ENCODE data around the gene USP31.
"Not testable (repeated sequence)": the region's sequence is repeated elsewhere in the genome, so short reads cannot be mapped to it uniquely, and the experiment has no call there.

Gene USP31

DNA sequence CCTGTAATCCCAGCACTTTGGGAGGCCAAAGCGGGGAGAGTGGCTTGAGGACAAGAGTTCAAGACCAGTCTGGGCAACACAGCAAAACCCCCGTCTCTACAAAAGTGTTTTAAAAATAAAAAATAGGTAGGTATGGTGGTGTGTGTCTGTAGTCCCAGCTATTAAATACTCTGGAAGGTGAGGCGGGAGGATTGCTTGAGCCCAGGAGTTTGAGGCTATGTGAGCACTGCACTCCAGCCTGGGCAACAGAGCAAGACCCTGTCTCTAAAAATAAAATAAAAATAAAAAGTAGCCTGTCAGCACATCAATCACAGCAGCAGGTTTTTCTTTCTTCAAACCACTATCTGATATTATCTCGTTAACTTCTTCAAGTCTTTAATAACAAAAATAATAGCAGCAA lies 1.6 kb downstream of the USP31 start:
- H3K9me3 ChIP-seq (ENCODE audit: control insufficient read depth, insufficient read depth, low read length) = no peaks in the 10 kb centered on the region
- no peaks in the 10 kb centered on the region for H3K36me3 ChIP-seq (ENCODE audit: insufficient read depth, low read length)
- H3K9ac ChIP-seq (ENCODE audit: low read depth, low read length) = no peak overlapping the region
- peaks cover 30% of the 10 kb centered on the region for H3K4me1 ChIP-seq (ENCODE audit: insufficient read depth, low read length)

DNA sequence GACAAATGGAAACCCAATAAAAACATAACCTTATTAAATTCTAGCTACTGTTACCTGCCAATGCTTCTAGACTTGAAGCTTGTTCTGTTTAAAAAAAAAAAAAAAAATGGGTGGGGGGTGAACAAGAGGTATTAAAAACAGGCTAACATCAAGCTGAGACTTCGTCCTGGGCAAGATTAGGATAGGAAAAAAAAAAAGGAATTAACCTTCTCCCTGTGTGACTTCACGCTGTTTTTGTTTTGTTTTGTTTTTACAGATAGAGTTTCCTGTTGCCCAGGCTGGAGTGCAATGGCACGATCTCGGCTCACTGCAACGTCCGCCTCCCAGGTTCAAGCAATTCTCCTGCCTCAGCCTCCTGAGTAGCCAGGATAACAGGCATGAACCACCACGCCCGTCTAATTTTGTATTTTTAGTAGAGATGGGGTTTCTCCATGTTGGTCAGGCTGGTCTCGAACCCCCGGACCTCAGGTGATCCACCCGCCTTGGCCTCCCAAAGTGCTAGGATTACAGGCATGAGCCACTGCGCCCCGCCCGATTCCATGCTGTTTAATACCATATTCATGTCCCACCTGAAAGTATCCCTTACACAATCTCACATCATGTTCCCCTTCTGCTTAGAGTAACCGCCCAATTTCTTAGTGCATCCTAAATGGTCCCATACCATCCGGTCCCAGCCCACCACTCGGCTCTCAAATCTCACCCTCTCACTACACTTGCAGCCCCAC lies 2.2 kb downstream of the USP31 start:
- H3K9me3 ChIP-seq (ENCODE audit: control insufficient read depth, insufficient read depth, low read length) = no peaks in the 10 kb centered on the region
- H3K36me3 ChIP-seq (ENCODE audit: insufficient read depth, low read length) = no peaks in the 10 kb centered on the region
- no peak overlapping the region for H3K9ac ChIP-seq (ENCODE audit: low read depth, low read length)
- peaks cover 34% of the 10 kb centered on the region for H3K4me1 ChIP-seq (ENCODE audit: insufficient read depth, low read length)

DNA sequence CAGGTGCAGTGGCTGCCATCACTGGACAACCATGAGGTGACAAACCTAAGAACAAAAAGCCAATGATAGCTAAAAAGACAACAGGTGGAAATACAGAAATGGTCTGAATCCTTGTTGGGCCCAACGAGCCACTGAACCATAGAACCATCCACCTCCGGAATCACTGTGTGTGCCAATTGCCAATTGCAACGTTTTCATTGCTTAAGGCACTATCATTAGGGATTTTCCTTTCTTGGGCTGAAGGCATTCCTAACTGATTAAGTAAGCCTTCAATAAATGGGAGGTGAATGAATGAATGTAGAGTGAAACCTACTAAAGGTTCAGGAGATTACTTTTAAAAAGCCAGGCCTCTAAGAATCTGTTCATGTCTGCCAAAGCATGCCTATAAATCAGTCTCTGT lies 3.6 kb downstream of the USP31 start:
- no peaks in the 10 kb centered on the region for H3K9me3 ChIP-seq (ENCODE audit: control insufficient read depth, insufficient read depth, low read length)
- no peaks in the 10 kb centered on the region for H3K36me3 ChIP-seq (ENCODE audit: insufficient read depth, low read length)
- H3K9ac ChIP-seq (ENCODE audit: low read depth, low read length) = 0 out of 2 replicates have a peak overlapping the region, but pooled peaks have one; percentile 2
- H3K4me1 ChIP-seq (ENCODE audit: insufficient read depth, low read length) = peaks cover 34% of the 10 kb centered on the region

DNA sequence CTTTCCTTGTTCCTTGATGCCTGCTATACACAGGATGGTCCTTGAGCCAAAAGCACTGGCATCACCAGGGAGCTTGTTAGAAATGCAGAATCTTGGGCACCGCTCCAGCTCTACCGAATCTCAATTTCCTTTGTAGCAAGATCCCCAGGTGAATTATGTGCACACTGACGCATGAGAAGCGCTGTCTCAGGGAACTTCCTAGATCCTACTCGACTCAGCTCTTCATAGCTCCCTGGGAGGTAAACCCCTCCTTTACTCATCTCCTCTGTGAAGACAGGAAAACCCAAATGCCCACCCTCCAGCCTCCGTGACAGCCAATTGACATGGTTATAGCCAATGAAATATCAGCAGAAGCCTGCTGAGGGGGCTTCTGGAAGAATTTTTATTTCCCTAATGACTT lies 4.1 kb downstream of the USP31 start:
- Histone ChIP-seq H3K4me1 (ENCODE audit: insufficient read depth, low read length) (peaks cover 34% of the 10 kb centered on the region), H3K36me3 (ENCODE audit: insufficient read depth, low read length) (no peaks in the 10 kb centered on the region), H3K9me3 (ENCODE audit: control insufficient read depth, insufficient read depth, low read length) (no peaks in the 10 kb centered on the region), H3K9ac (ENCODE audit: low read depth, low read length) (0 out of 2 replicates have a peak overlapping the region, but pooled peaks have one; percentile 2)

DNA sequence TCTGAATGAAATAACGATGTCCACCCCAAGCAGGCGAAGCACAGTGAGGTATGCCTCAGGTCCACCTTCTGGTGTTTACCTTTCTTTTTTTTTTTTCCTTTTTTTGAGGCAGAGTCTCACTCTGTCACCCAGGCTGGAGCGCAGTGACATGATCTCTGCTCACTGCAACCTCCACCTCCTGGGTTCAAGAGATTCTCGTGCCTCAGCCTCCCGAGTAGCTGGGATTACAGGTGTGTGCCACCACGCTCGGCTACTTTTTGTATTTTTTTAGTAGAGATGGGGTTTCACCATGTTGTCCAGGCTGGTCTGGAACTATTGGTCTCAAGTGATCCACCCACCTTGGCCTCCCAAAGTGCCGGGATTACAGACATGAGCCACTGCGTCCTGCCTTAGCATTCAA lies 4.9 kb downstream of the USP31 start:
- not testable (repeated sequence) for H3K36me3 ChIP-seq (ENCODE audit: insufficient read depth, low read length); H3K9ac ChIP-seq (ENCODE audit: low read depth, low read length); H3K9me3 ChIP-seq (ENCODE audit: control insufficient read depth, insufficient read depth, low read length)
- H3K4me1 ChIP-seq (ENCODE audit: insufficient read depth, low read length) = peaks cover 34% of the 10 kb centered on the region

DNA sequence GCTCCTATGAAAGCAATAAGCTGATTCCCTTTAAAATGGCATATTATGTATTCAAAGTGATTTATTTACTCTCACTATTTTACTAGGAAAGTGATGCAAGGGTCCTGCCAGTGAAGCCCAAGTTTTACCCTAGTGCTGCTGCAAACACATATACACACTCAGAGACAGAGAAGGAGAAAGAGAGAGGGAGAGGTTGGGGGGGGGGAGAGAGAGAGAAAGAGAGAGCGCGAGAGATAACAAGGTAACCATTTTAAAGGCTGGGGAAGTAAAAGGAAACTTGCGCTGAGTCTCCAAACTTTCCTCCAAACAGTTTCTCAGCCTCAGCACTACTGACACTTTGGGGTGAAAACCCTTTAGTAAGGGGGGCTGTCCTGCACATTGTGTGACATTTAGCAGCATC lies 5.9 kb downstream of the USP31 start:
- H3K36me3 ChIP-seq (ENCODE audit: insufficient read depth, low read length) = no peaks in the 10 kb centered on the region
- no peak overlapping the region for H3K9ac ChIP-seq (ENCODE audit: low read depth, low read length)
- H3K9me3 ChIP-seq (ENCODE audit: control insufficient read depth, insufficient read depth, low read length) = no peaks in the 10 kb centered on the region
- peaks cover 34% of the 10 kb centered on the region for H3K4me1 ChIP-seq (ENCODE audit: insufficient read depth, low read length)

DNA sequence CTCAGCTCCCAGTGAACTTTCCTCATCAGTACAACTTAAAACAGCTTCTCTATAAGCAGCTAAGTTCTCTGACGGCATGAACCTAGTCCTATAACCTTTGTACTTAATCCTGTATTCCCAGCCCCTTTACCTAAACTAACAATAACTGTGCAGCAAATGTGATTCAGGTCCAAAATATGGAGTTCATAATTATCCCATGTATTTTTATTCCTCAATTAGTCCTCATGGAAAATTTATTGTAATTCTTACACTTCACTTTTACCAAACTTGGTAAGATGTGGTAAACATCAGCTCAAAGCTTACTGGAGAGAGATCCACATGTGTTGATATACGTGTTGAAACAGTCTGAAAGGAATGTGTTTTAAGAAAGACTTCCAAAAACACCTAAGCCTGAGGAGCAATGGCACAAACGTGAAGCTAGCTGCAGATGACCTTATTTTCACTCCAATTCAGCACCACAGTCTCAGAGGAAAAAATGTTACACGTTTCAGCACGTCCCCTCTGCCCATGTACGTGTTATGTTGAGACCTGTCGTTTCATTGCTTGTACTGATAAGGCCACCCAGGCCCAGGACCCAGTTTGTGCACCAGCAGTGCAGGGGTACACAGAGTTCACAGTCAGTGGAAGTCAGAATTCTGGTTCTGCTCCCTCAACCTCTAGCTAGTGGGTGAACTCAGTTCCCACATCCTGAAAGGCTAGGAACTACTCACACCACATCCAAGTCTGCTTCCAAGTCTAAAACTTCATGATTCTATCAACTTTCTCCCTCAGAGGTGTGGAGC lies 7.1 kb downstream of the USP31 start:
- H3K36me3 ChIP-seq (ENCODE audit: insufficient read depth, low read length) = no peaks in the 10 kb centered on the region
- no peaks in the 10 kb centered on the region for H3K9me3 ChIP-seq (ENCODE audit: control insufficient read depth, insufficient read depth, low read length)
- H3K4me1 ChIP-seq (ENCODE audit: insufficient read depth, low read length) = peaks cover 34% of the 10 kb centered on the region
- H3K9ac ChIP-seq (ENCODE audit: low read depth, low read length) = no peak overlapping the region

DNA sequence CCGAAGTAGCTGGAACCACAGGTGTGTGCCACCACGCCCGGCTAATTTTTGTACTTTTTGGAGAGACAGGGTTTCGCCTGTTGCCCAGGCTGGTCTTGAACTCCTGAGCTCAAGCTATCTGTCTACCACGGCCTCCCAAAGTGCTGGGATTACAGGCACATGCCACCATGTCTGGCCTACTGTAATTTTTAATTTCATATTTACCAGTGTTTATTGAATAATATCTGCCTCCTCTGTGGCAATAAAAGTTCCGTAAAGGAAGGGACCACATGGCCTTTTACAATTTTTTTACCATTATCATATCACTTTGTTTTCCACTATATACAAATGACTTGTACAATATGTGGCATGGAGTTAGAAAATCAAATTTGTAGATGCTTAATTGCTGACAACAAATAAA lies 7.8 kb downstream of the USP31 start:
- Histone ChIP-seq H3K9ac (ENCODE audit: low read depth, low read length) (no peak overlapping the region), H3K9me3 (ENCODE audit: control insufficient read depth, insufficient read depth, low read length) (no peaks in the 10 kb centered on the region), H3K4me1 (ENCODE audit: insufficient read depth, low read length) (peaks cover 31% of the 10 kb centered on the region), H3K36me3 (ENCODE audit: insufficient read depth, low read length) (no peaks in the 10 kb centered on the region)

DNA sequence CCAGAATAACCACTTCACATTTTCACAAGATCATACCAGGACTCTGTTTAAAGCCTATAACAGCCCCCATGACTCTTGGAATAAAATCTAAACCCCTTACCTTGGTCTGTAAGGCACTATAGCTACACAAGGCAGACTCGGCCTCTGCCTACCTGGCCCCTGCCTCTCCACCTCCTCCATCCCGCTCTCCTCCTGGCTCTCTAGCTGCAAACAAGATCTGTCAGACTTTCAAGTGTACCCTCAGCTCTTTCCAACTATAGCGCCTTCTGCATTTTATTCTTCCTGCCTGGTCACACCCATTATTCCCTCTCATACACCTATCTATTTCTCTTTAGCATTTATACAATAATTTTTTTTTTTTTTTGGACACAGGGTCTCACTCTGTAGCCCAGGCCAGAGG lies 8.2 kb downstream of the USP31 start:
- Histone ChIP-seq H3K9me3 (ENCODE audit: control insufficient read depth, insufficient read depth, low read length) (no peaks in the 10 kb centered on the region), H3K4me1 (ENCODE audit: insufficient read depth, low read length) (peaks cover 30% of the 10 kb centered on the region), H3K9ac (ENCODE audit: low read depth, low read length) (no peak overlapping the region), H3K36me3 (ENCODE audit: insufficient read depth, low read length) (no peaks in the 10 kb centered on the region)

DNA sequence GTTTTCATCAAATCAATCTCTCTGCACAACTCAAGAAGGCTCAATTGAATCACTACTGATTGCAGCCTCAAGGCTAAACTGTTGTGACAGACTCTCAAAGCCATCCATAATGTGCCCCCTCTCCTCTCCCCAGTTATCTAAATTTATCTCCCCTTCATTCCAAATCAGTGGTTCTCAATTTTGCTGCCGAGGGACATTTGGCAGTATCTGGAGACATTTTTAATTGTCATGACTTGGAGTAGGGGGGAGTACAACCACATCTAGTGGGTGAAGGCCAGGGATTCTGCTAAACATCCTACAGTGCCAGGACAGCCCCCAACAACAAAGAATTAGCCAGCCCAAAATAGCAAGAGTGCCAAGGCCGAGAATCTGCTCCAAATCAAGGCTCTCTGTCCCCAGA lies 9.1 kb downstream of the USP31 start:
- Histone ChIP-seq H3K36me3 (ENCODE audit: insufficient read depth, low read length) (no peaks in the 10 kb centered on the region), H3K4me1 (ENCODE audit: insufficient read depth, low read length) (peaks cover 21% of the 10 kb centered on the region), H3K9me3 (ENCODE audit: control insufficient read depth, insufficient read depth, low read length) (no peaks in the 10 kb centered on the region), H3K9ac (ENCODE audit: low read depth, low read length) (no peak overlapping the region)

DNA sequence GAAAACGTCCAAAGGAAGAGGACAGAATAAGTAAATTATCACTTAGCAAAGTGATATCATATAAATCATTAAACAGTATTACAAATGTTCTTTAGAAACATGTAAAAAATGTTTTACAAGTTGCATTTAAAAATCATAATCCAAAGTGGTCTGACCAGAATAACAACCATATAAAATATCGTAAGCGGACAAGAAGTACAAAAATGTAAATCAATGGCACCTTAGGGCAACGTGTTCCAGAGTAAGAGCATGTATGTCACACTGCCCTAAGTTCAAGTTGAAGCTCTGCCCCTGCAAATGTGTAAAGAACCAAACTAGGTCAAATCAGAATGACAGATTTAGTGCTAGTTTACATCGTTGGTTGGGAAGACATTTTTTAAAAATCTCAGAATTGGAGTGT lies 11.4 kb downstream of the USP31 start:
- Histone ChIP-seq H3K9me3 (ENCODE audit: control insufficient read depth, insufficient read depth, low read length) (no peaks in the 10 kb centered on the region), H3K9ac (ENCODE audit: low read depth, low read length) (no peak overlapping the region), H3K4me1 (ENCODE audit: insufficient read depth, low read length) (peaks cover 14% of the 10 kb centered on the region), H3K36me3 (ENCODE audit: insufficient read depth, low read length) (no peaks in the 10 kb centered on the region)

DNA sequence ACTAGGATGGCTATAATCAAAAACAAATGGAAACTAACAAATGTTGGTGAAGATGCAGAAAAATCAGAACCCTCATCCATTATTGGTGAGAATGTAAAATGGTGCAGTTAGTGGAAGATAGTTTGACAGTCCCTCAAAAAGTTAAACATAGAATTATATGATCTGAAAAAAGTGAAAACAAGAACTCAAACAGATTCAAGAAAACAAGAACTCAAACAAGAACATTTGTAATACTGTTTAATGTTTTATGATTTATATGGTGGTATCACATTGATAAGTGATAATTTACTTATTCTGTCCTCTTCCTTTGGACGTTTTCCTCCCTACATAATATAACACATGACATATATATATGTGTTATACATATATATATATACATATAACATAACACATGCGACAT lies 12.0 kb downstream of the USP31 start:
- Histone ChIP-seq H3K36me3 (ENCODE audit: insufficient read depth, low read length) (no peaks in the 10 kb centered on the region), H3K9ac (ENCODE audit: low read depth, low read length) (no peak overlapping the region), H3K9me3 (ENCODE audit: control insufficient read depth, insufficient read depth, low read length) (no peaks in the 10 kb centered on the region), H3K4me1 (ENCODE audit: insufficient read depth, low read length) (peaks cover 11% of the 10 kb centered on the region; the same call in 1 of the 2 replicates)

DNA sequence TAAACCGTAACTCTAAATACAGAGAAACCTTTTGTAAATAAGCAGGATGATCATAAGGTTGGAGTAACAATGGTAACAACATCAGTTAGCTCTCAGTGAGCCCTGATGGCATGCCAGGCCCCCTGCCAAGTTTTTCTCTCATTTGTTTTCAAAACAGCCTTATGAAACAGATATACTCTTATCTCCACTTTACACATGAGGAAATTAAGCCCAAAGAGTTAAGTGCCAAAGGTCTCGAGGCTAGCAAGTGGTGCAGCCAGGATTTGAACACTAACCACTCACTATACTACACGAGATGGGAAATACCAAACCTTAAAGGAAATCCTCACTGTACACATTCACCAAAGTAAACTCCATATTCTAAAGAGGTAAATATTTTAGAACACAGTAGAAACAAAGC lies 15.0 kb downstream of the USP31 start:
- Histone ChIP-seq H3K9ac (ENCODE audit: low read depth, low read length) (no peak overlapping the region), H3K4me1 (ENCODE audit: insufficient read depth, low read length) (peaks cover 13% of the 10 kb centered on the region), H3K36me3 (ENCODE audit: insufficient read depth, low read length) (no peaks in the 10 kb centered on the region), H3K9me3 (ENCODE audit: control insufficient read depth, insufficient read depth, low read length) (no peaks in the 10 kb centered on the region)

DNA sequence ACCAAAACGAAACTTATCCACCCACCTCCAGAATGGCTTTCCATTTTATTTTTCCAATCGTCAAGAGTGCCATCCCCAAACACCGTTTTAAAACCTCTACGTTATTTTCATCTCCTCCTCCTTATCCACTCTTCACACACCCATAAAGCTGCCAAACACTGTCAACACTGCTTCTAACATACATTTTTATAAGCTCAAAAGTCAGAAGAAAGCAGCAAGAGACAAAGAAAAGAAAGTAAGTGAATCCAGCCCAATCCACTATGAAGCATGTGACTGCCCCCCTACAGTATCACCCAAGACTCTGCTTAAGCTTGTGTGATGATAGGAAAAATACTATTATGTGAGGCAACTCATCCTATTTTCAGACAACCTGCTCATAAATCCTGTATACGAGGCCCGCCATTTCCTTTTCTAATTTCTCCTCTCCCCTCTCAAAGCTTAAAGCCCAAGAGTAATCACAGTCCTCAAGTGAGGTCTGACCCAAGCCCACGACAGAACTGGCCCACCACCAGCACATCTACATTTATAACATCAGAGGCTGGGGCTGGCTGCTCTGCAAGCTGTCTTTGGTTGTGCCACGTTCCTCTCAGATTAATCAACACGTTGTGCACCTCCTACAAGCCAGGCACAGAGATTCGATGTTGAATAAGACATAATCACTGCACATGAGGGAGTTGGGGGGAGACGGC lies 16.3 kb downstream of the USP31 start:
- H3K9me3 ChIP-seq (ENCODE audit: control insufficient read depth, insufficient read depth, low read length) = no peaks in the 10 kb centered on the region
- no peaks in the 10 kb centered on the region for H3K36me3 ChIP-seq (ENCODE audit: insufficient read depth, low read length)
- peaks cover 13% of the 10 kb centered on the region for H3K4me1 ChIP-seq (ENCODE audit: insufficient read depth, low read length)
- no peak overlapping the region for H3K9ac ChIP-seq (ENCODE audit: low read depth, low read length)
